ENCODE measurements around the gene CACNA1B. TPM values are rescaled to one million over a fixed set of nuclear protein-coding genes. Genes with fewer than 3 reads are reported as not detected.

Gene CACNA1B
- total and polyA plus RNA-seq, 9 of the 15 experiments (the other 6 are each of a cell fraction or from before 2014, with no cell fraction given), result 0.01 to 0.04 TPM; not detected in 7

- peaks cover 20 to 51% of the 10 kb centered on the region in 2 experiments for H3K27me3 ChIP-seq (ENCODE audit: control insufficient read depth in 2 of 2, insufficient read depth in 2 of 2, low read length in 2 of 2)
- CTCF ChIA-PET (ENCODE audit: low intra/inter-chr PET ratio), result interaction anchor here (0.6 kb wide), 1 partner anchor 306 kb away, joined by 3 read pairs; no protein-coding TSS in a partner anchor
- no peak for DNase-seq (ENCODE audit: extremely low read depth in 1 of 4, low spot score in 3 of 4)
These were observed 245.1 kb downstream of the CACNA1B start for GRCh38 chr9:138122676-138123075.

GRCh38 chr9:138123086-138123485, 245.5 kb downstream of the CACNA1B start:
- CTCF ChIA-PET (ENCODE audit: low intra/inter-chr PET ratio), result interaction anchor here (0.6 kb wide), 1 partner anchor 306 kb away, joined by 3 read pairs; no protein-coding TSS in a partner anchor
- Histone ChIP-seq H3K4me3 (no peak overlapping the region), H2AFZ (ENCODE audit: low read depth, low read length) (no peak overlapping the region), H3K36me3 (ENCODE audit: control insufficient read depth, insufficient read depth, low read length) (no peaks in the 10 kb centered on the region), H4K20me1 (replicated peaks; ENCODE audit: control insufficient read depth, insufficient read depth, low read length) (no peaks in the 10 kb centered on the region), H3K9me1 (ENCODE audit: control insufficient read depth, insufficient read depth, low read length) (no peaks in the 10 kb centered on the region), H3K27ac (ENCODE audit: extremely low read depth, low read depth, low read length) (no peak overlapping the region), H3K79me2 (ENCODE audit: control insufficient read depth, insufficient read depth, low read length) (no peaks in the 10 kb centered on the region), H3K9me3 (replicated peaks; ENCODE audit: control insufficient read depth, insufficient read depth, low read depth, low read length) (peaks cover 4% of the 10 kb centered on the region; the same call in 1 of the 2 replicates), H3K4me1 (replicated peaks in 1 of 2; ENCODE audit: control insufficient read depth in 2 of 2, insufficient read depth in 2 of 2, low read length in 2 of 2) (peaks cover 0 to 15% of the 10 kb centered on the region in 2 experiments; a peak in 2 of 5 replicates), H3K4me2 (ENCODE audit: insufficient read depth, low read length) (no peak overlapping the region), H3K27me3 (ENCODE audit: control insufficient read depth in 2 of 2, insufficient read depth in 2 of 2, low read length in 2 of 2) (peaks cover 20 to 49% of the 10 kb centered on the region in 2 experiments), H3K9ac (ENCODE audit: insufficient read depth in 1 of 2, low read depth in 2 of 2, low read length in 2 of 2) (no peak overlapping the region)
- WGBS (ENCODE audit: insufficient coverage, low coverage, missing lambda C conversion rate), result 2% methylated on average over 7 of the region's 7 CpGs
- intact Hi-C loops (cut with micrococcal nuclease) (no loop called here), in situ Hi-C loops (cut with MboI) (no loop called here)
- no TSS peak for BruUV-seq (replicated peaks)
- POLR2A ChIA-PET, result no interaction called here
- DNase-seq (ENCODE audit: extremely low read depth in 1 of 4, low spot score in 3 of 4), result no peak
- no peak for FAIRE-seq
- ATAC-seq, result no peak
- TF ChIP-seq RERE (CRISPR knock-in tag; IDR thresholded peaks at IDR 0.05; ENCODE audit: borderline replicate concordance) (no peak), ZNF280A (IDR thresholded peaks at IDR 0.05; ENCODE audit: low read depth, partially characterized antibody) (no peak), BMI1 (IDR thresholded peaks at IDR 0.05; ENCODE audit: low read length) (no peak), NCOA2 (IDR thresholded peaks at IDR 0.05; ENCODE audit: partially characterized antibody in 2 of 2) (no peak), ARID2 (IDR thresholded peaks at IDR 0.05) (no peak), GTF2F1 (IDR thresholded peaks at IDR 0.05; ENCODE audit: low read depth, low read length) (no peak), RFX5 (IDR thresholded peaks at IDR 0.05; ENCODE audit: low read depth, low read length) (no peak), PHF8 (IDR thresholded peaks at IDR 0.05; ENCODE audit: borderline replicate concordance, low read length) (no peak)

More at GRCh38 chr9:138122676-138123075, 245.1 kb downstream of the CACNA1B start:
- Histone ChIP-seq H3K4me2 (ENCODE audit: insufficient read depth, low read length) (no peak overlapping the region), H2AFZ (ENCODE audit: low read depth, low read length) (no peak overlapping the region), H4K20me1 (replicated peaks; ENCODE audit: control insufficient read depth, insufficient read depth, low read length) (no peaks in the 10 kb centered on the region), H3K9me1 (ENCODE audit: control insufficient read depth, insufficient read depth, low read length) (no peaks in the 10 kb centered on the region), H3K4me1 (replicated peaks in 1 of 2; ENCODE audit: control insufficient read depth in 2 of 2, insufficient read depth in 2 of 2, low read length in 2 of 2) (peaks cover 0 to 15% of the 10 kb centered on the region in 2 experiments; a peak in 2 of 5 replicates), H3K9me3 (replicated peaks; ENCODE audit: control insufficient read depth, insufficient read depth, low read depth, low read length) (peaks cover 4% of the 10 kb centered on the region; the same call in 1 of the 2 replicates), H3K9ac (ENCODE audit: insufficient read depth in 1 of 2, low read depth in 2 of 2, low read length in 2 of 2) (no peak overlapping the region), H3K79me2 (ENCODE audit: control insufficient read depth, insufficient read depth, low read length) (no peaks in the 10 kb centered on the region), H3K4me3 (no peak overlapping the region), H3K36me3 (ENCODE audit: control insufficient read depth, insufficient read depth, low read length) (no peaks in the 10 kb centered on the region), H3K27ac (ENCODE audit: extremely low read depth, low read depth, low read length) (no peak overlapping the region)
- FAIRE-seq, result no peak
- WGBS (ENCODE audit: insufficient coverage, low coverage, missing lambda C conversion rate), result 1% methylated on average over 10 of the region's 13 CpGs
- no peak for TF ChIP-seq HNRNPUL1 (IDR thresholded peaks at IDR 0.05; ENCODE audit: low read length)
- in situ Hi-C loops (cut with MboI) (no loop called here), intact Hi-C loops (cut with micrococcal nuclease) (no loop called here)
- no peak for ATAC-seq
- POLR2A ChIA-PET, result no interaction called here
- no TSS peak for BruUV-seq (replicated peaks)
